Measurements from ENCODE around the gene ZNF451. TPM values are rescaled to one million over a fixed set of nuclear protein-coding genes. Genes with fewer than 3 reads are reported as not detected.

ZNF451 gene
- total and polyA plus RNA-seq, 2 donors (not counting 1 experiment from before 2014, with no cell fraction given), result 25.9 to 86.3 TPM

DNA sequence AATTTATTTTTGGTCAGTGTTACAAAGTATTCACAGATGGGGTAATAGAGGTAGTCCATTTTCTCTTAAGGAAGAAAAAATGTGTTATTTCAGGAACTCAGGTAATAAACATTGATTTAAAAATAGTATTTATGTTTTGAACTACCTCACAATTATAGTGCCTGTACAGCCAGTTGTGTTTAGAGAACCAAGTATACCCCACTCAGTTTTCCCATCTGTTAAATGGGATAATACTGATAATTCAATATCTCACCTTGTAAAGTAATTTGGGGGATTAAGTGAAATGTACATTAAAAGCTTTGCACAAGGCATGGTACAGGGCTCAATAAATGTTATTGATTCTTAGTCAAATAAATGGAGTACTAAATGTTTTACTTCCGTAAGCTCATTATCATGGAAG is 4.7 kb downstream of the ZNF451 start:
- no peak overlapping the region for H3K9ac ChIP-seq (ENCODE audit: low read length)
- POLR2A ChIA-PET, result no interaction called here
- no peak overlapping the region for H3K4me2 ChIP-seq (replicated peaks; ENCODE audit: low read depth, low read length, poor library complexity, severe bottlenecking)
- intact Hi-C loops (cut with micrococcal nuclease), result no loop called here
- no peaks in the 10 kb centered on the region for H3K27me3 ChIP-seq (replicated peaks in 1 of 4; ENCODE audit: control extremely low read depth in 1 of 4, control insufficient read depth in 3 of 4, insufficient read depth in 4 of 4, low read length in 3 of 4)
- no peak overlapping the region for H3K27ac Mint-ChIP-seq
- peaks cover 79% of the 10 kb centered on the region for H3K79me2 ChIP-seq (ENCODE audit: control insufficient read depth, insufficient read depth, low read length)
- no CpG with 5 or more reads among the region's 1 CpG for WGBS (ENCODE audit: insufficient coverage)
- H2AFZ ChIP-seq (ENCODE audit: insufficient read depth, low read depth, low read length, poor library complexity, severe bottlenecking), result no peak overlapping the region
- no peak overlapping the region for H3K27ac ChIP-seq (ENCODE audit: low read length in 2 of 2)
- H3K4me1 Mint-ChIP-seq, result peaks cover 45% of the 10 kb centered on the region
- H3K27me3 Mint-ChIP-seq, result no peaks in the 10 kb centered on the region
- no peaks in the 10 kb centered on the region for H3K9me3 ChIP-seq (ENCODE audit: control extremely low read depth in 1 of 3, control insufficient read depth in 2 of 3, insufficient read depth in 1 of 3, low read length in 2 of 3)
- no peak for TF ChIP-seq EZH2 (IDR thresholded peaks at IDR 0.05; ENCODE audit: borderline replicate concordance, insufficient read depth, low read depth, low read length, poor library complexity, severe bottlenecking)
- no peak for TF ChIP-seq CTCF (IDR thresholded peaks at IDR 0.05)
- ATAC-seq (ENCODE audit: low read depth) (no peak), DNase-seq (no peak)
- no peak overlapping the region for H3K4me3 Mint-ChIP-seq
- H3K9me3 Mint-ChIP-seq (ENCODE audit: insufficient read depth), result no peaks in the 10 kb centered on the region
- H4K20me1 ChIP-seq (ENCODE audit: control insufficient read depth, insufficient read depth, low read length, poor library complexity, severe bottlenecking), result peaks cover 52% of the 10 kb centered on the region
- H3K36me3 ChIP-seq (replicated peaks in 1 of 2; ENCODE audit: control extremely low read depth in 1 of 2, control insufficient read depth in 1 of 2, extremely low read depth in 1 of 2, insufficient read depth in 2 of 2, low read length in 1 of 2), result peaks cover 14 to 37% of the 10 kb centered on the region in 2 experiments
- CTCF ChIA-PET, result interaction anchor here (0.6 kb wide), 1 partner anchor 446 kb away, joined by 4 read pairs; no protein-coding TSS in a partner anchor
- H3K4me3 ChIP-seq (ENCODE audit: control extremely low read depth in 1 of 5, extremely low read depth in 1 of 5, insufficient read depth in 1 of 5, low read depth in 2 of 5, low read length in 4 of 5), result no peak overlapping the region
- H3K4me1 ChIP-seq (ENCODE audit: control insufficient read depth in 2 of 2, insufficient read depth in 2 of 2, low read length in 2 of 2), result peaks cover 6 to 14% of the 10 kb centered on the region in 2 donors

- Histone ChIP-seq H3K4me1 (ENCODE audit: control insufficient read depth in 2 of 2, insufficient read depth in 2 of 2, low read length in 2 of 2) (peaks cover 0 to 6% of the 10 kb centered on the region in 2 donors), H3K4me3 (ENCODE audit: control extremely low read depth in 1 of 5, extremely low read depth in 1 of 5, insufficient read depth in 1 of 5, low read depth in 2 of 5, low read length in 4 of 5) (no peak overlapping the region), H3K79me2 (ENCODE audit: control insufficient read depth, insufficient read depth, low read length) (peaks cover 85% of the 10 kb centered on the region), H3K9ac (ENCODE audit: low read length) (no peak overlapping the region), H3K27me3 (replicated peaks in 1 of 4; ENCODE audit: control extremely low read depth in 1 of 4, control insufficient read depth in 3 of 4, insufficient read depth in 4 of 4, low read length in 3 of 4) (no peaks in the 10 kb centered on the region), H3K9me3 (ENCODE audit: control extremely low read depth in 1 of 3, control insufficient read depth in 2 of 3, insufficient read depth in 1 of 3, low read length in 2 of 3) (no peaks in the 10 kb centered on the region), H3K36me3 (replicated peaks in 1 of 2; ENCODE audit: control extremely low read depth in 1 of 2, control insufficient read depth in 1 of 2, extremely low read depth in 1 of 2, insufficient read depth in 2 of 2, low read length in 1 of 2) (peaks cover 20 to 60% of the 10 kb centered on the region in 2 experiments), H2AFZ (ENCODE audit: insufficient read depth, low read depth, low read length, poor library complexity, severe bottlenecking) (no peak overlapping the region), H3K4me2 (replicated peaks; ENCODE audit: low read depth, low read length, poor library complexity, severe bottlenecking) (no peak overlapping the region), H3K27ac (ENCODE audit: low read length in 2 of 2) (no peak overlapping the region), H4K20me1 (ENCODE audit: control insufficient read depth, insufficient read depth, low read length, poor library complexity, severe bottlenecking) (peaks cover 70% of the 10 kb centered on the region)
- no peak overlapping the region for H3K4me3 Mint-ChIP-seq
- POLR2A ChIA-PET, result no interaction called here
- intact Hi-C loops (cut with micrococcal nuclease), result no loop called here
- peaks cover 32% of the 10 kb centered on the region for H3K4me1 Mint-ChIP-seq
- TF ChIP-seq EZH2 (IDR thresholded peaks at IDR 0.05; ENCODE audit: borderline replicate concordance, insufficient read depth, low read depth, low read length, poor library complexity, severe bottlenecking) (no peak), CTCF (IDR thresholded peaks at IDR 0.05) (no peak)
- CTCF ChIA-PET, result no interaction called here
- no peaks in the 10 kb centered on the region for H3K27me3 Mint-ChIP-seq
- no peak for DNase-seq
- ATAC-seq (ENCODE audit: low read depth), result no peak
- no peak overlapping the region for H3K27ac Mint-ChIP-seq
- no peaks in the 10 kb centered on the region for H3K9me3 Mint-ChIP-seq (ENCODE audit: insufficient read depth)
- WGBS (ENCODE audit: insufficient coverage), result no CpG with 5 or more reads among the region's 1 CpG
Measured at GRCh38 chr6:57097596-57097995, 7.6 kb downstream of the ZNF451 start.

Measured in B cell (primary cell).